A549 (cell line): Measurements from ENCODE around the gene PLAGL2. TPM values are rescaled to one million over a fixed set of nuclear protein-coding genes. Genes with fewer than 3 reads are reported as not detected.
A peak's percentile ranks its signal among the peaks of the same experiment; 100 is the strongest.

Experiments used
- ATAC-seq, 2 experiments: fragments of 200-7000 bp in 1 of 2; fragments of >200 bp in 1 of 2; cut with Nextera tagmentation in 1 of 2; cut with Tn5 transposase in 1 of 2; 3 replicates each; pipeline versions ENCODE4 v1.8.0 to v1.9.1; 2018 to 2020; ENCODE audit warnings: mild to moderate bottlenecking in 1 of 2, moderate library complexity in 1 of 2
- CTCF ChIA-PET: fragments of 300-600 bp; sonication (Branson Sonifier 250); formaldehyde crosslinking; extraction: SDS; loops from one replicate; lab custom pipeline; 2021; ENCODE audit warnings: antibody characterized with exemption, inconsistent platforms; lab: Yijun Ruan, JAX
- POLR2A ChIA-PET: fragments of 350-600 bp; formaldehyde crosslinking; extraction: SDS; loops from one replicate; lab custom pipeline; 2021; ENCODE audit warnings: antibody characterized with exemption, inconsistent platforms; lab: Yijun Ruan, JAX
- DNase-seq, 2 experiments: peaks; one replicate each; pipeline versions ENCODE4 v3.0.0 to v3.0.0-alpha.2; 2011 to 2016; ENCODE audit warnings: low read depth in 1 of 2, low spot score in 1 of 2
- FAIRE-seq: peaks from 2 replicates; lab custom pipeline; 2011; peaks lifted over from hg19 to GRCh38; lab: Jason Lieb, UNC
- H3K27ac ChIP-seq, 2 experiments: fragments of >200 bp; sonication (Bioruptor Twin); formaldehyde crosslinking; 3 replicates each; pipeline ENCODE4 v1.5.1; 2016 to 2017
- H3K4me1 ChIP-seq: fragments of >200 bp; sonication (Bioruptor Twin); formaldehyde crosslinking; 3 replicates; pipeline ENCODE4 v1.6.1; 2016
- H3K4me2 ChIP-seq: fragments of >200 bp; sonication (Bioruptor Twin); formaldehyde crosslinking; 3 replicates; pipeline ENCODE4 v1.6.1; 2016
- H3K4me3 ChIP-seq: fragments of >200 bp; sonication (Bioruptor Twin); formaldehyde crosslinking; 3 replicates; pipeline ENCODE4 v1.5.1; 2016
- H3K9me3 ChIP-seq: fragments of >200 bp; sonication (Bioruptor Twin); formaldehyde crosslinking; 3 replicates; pipeline ENCODE4 v1.6.1; 2016
- BCL3 ChIP-seq: fragments of >200 bp; sonication (Bioruptor Twin); formaldehyde crosslinking; IDR thresholded peaks from 3 replicates; pipeline ENCODE4 v1.6.1; 2016
- BHLHE40 ChIP-seq: IDR thresholded peaks from 2 replicates; pipeline ENCODE4 v1.6.1; 2012; ENCODE audit warnings: low read depth, low read length, inconsistent platforms
- CHD4 ChIP-seq: fragments of 200-600 bp; sonication (generic); IDR thresholded peaks from 2 replicates; pipeline ENCODE4 v1.6.1; 2016; ENCODE audit warnings: antibody characterized with exemption, mild to moderate bottlenecking, borderline replicate concordance
- CTCF ChIP-seq: fragments of >200 bp; sonication (Bioruptor Twin); formaldehyde crosslinking; IDR thresholded peaks from 3 replicates; pipeline ENCODE4 v1.5.1; 2016
- EP300 ChIP-seq, 2 experiments: fragments of >200 bp; sonication (Bioruptor Twin); formaldehyde crosslinking; IDR thresholded peaks; 2 replicates in 1 of 2; 3 replicates in 1 of 2; pipeline ENCODE4 v1.6.1; 2016 to 2017
- FOXS1 ChIP-seq: fragments of 250-450 bp; sonication (Bioruptor Pico); IDR thresholded peaks from 2 replicates; pipeline ENCODE4 v1.5.0; 2020; ENCODE audit warnings: mild to moderate bottlenecking, moderate library complexity
- HDAC2 ChIP-seq: fragments of 200-600 bp; sonication (generic); IDR thresholded peaks from 2 replicates; pipeline ENCODE4 v1.6.1; 2016
- HES2 ChIP-seq: fragments of >200 bp; sonication (Bioruptor Twin); formaldehyde crosslinking; IDR thresholded peaks from 2 replicates; pipeline ENCODE4 v1.6.1; 2016
- HEYL ChIP-seq: fragments of 250-450 bp; sonication (Bioruptor Pico); IDR thresholded peaks from 2 replicates; pipeline ENCODE4 v1.8.0; 2021; ENCODE audit warnings: mild to moderate bottlenecking, moderate library complexity
- HOXA7 ChIP-seq: fragments of 250-450 bp; sonication (Bioruptor Pico); IDR thresholded peaks from 2 replicates; pipeline ENCODE4 v1.5.0; 2020; ENCODE audit warnings: mild to moderate bottlenecking, moderate library complexity
- HOXB13 ChIP-seq: fragments of 250-450 bp; sonication (Bioruptor Pico); IDR thresholded peaks from 2 replicates; pipeline ENCODE4 v1.5.0; 2020; ENCODE audit warnings: low read depth, mild to moderate bottlenecking, moderate library complexity
- JUN ChIP-seq, 2 experiments: fragments of >200 bp; sonication (Bioruptor Twin); formaldehyde crosslinking; IDR thresholded peaks; 2 replicates in 1 of 2; 3 replicates in 1 of 2; pipeline ENCODE4 v1.6.1; 2016 to 2017
- JUNB ChIP-seq: fragments of >200 bp; sonication (Bioruptor Twin); formaldehyde crosslinking; IDR thresholded peaks from 2 replicates; pipeline ENCODE4 v1.6.1; 2016
- KDM1A ChIP-seq: fragments of 200-600 bp; sonication (generic); IDR thresholded peaks from 2 replicates; pipeline ENCODE4 v1.6.1; 2016; ENCODE audit warnings: low read depth, mild to moderate bottlenecking
- KDM5A ChIP-seq: fragments of 200-600 bp; sonication (generic); IDR thresholded peaks from 2 replicates; pipeline ENCODE4 v1.6.1; 2016; ENCODE audit warnings: antibody characterized with exemption, mild to moderate bottlenecking
- MAFK ChIP-seq: fragments of 450-650 bp; IDR thresholded peaks from 2 replicates; pipeline ENCODE4 v1.6.1; 2014; ENCODE audit not compliant: partially characterized antibody
- MAX ChIP-seq: IDR thresholded peaks from 2 replicates; pipeline ENCODE4 v1.6.1; 2012
- MYC ChIP-seq: IDR thresholded peaks from 2 replicates; pipeline ENCODE4 v1.6.1; 2012; ENCODE audit warnings: mild to moderate bottlenecking, inconsistent platforms, low read length, improper control_type of control experiment, borderline replicate concordance
- NFE2L2 ChIP-seq: fragments of 150-350 bp; conservative IDR thresholded peaks from 2 replicates; pipeline ENCODE4 v1.6.1; 2014; ENCODE audit warnings: low read length
- NPAS2 ChIP-seq: fragments of 250-450 bp; sonication (Bioruptor Pico); IDR thresholded peaks from 2 replicates; pipeline ENCODE4 v1.8.0; 2022; ENCODE audit warnings: mild to moderate bottlenecking, moderate library complexity, borderline replicate concordance
- PHF8 ChIP-seq: fragments of 200-600 bp; sonication (generic); IDR thresholded peaks from 2 replicates; pipeline ENCODE4 v1.6.1; 2016; ENCODE audit warnings: low read depth, mild to moderate bottlenecking, antibody characterized with exemption, moderate library complexity, borderline replicate concordance
- POLR2A ChIP-seq: IDR thresholded peaks from 2 replicates; pipeline ENCODE4 v1.6.1; 2012; ENCODE audit warnings: mild to moderate bottlenecking, low read length
- RAD21 ChIP-seq, 2 experiments: fragments of >200 bp in 1 of 2; sonication (Bioruptor Twin) in 1 of 2; formaldehyde crosslinking in 1 of 2; IDR thresholded peaks in 1 of 2; conservative IDR thresholded peaks in 1 of 2; 2 replicates in 1 of 2; 3 replicates in 1 of 2; pipeline ENCODE4 v1.6.1; 2012 to 2018; ENCODE audit warnings: inconsistent platforms in 1 of 2
- RCOR1 ChIP-seq: fragments of 150-350 bp; IDR thresholded peaks from 2 replicates; pipeline ENCODE4 v1.6.1; 2014; ENCODE audit warnings: antibody characterized with exemption, low read length, low read depth
- SMC3 ChIP-seq: fragments of >200 bp; sonication (Bioruptor Twin); formaldehyde crosslinking; IDR thresholded peaks from 3 replicates; pipeline ENCODE4 v1.6.1; 2018; ENCODE audit warnings: inconsistent platforms
- USF2 ChIP-seq: fragments of 450-650 bp; IDR thresholded peaks from 2 replicates; pipeline ENCODE4 v1.6.1; 2014; ENCODE audit warnings: antibody characterized with exemption
- ZC3H11A ChIP-seq: fragments of 450-650 bp; IDR thresholded peaks from 2 replicates; pipeline ENCODE4 v1.6.1; 2014; ENCODE audit warnings: antibody characterized with exemption, mild to moderate bottlenecking
- ZFP36 ChIP-seq: fragments of 450-650 bp; IDR thresholded peaks from 2 replicates; pipeline ENCODE4 v1.6.1; 2014; ENCODE audit warnings: borderline replicate concordance; ENCODE audit not compliant: partially characterized antibody
- WGBS: methylation state at CpG from one replicate; pipeline ENCODE4 v1.1.6; 2017; ENCODE audit errors: missing lambda C conversion rate; 5-methylcytosine and 5-hydroxymethylcytosine counted together
- polyA minus RNA-seq: library from RNA; depleted of rRNA, polyadenylated mRNA; stranded (reverse); fragments of >200 nt; gene quantifications from 2 replicates; pipeline ENCODE4 v1.2.3, GENCODE V29; 2011; rRNA and poly(A)+ RNA removed
- polyA plus RNA-seq, 4 experiments: library from polyadenylated mRNA; depleted of rRNA in 3 of 4; stranded (reverse); fragments of >200 nt; fragmentation: RNase III in 1 of 4; extraction: RNeasy Plus Mini Kit Qiagen cat#74134 plus additional on column Dnase treatment in 1 of 4; gene quantifications; 2 replicates in 3 of 4; 3 replicates in 1 of 4; pipeline ENCODE4 v1.2.3, GENCODE V29; 2011 to 2017

The PLAGL2 gene
- polyA plus RNA-seq (2011; rRNA removed) (6.1 and 12.0 TPM in 2 replicates), polyA plus RNA-seq (2017; fragmentation: RNase III; extraction: RNeasy Plus Mini Kit Qiagen cat#74134 plus additional on column Dnase treatment) (9.0 to 9.3 TPM (median 9.1 TPM) in 3 replicates), polyA minus RNA-seq (15.6 and 16.7 TPM in 2 replicates)
- polyA plus RNA-seq (2012; cell fraction: cytosol; rRNA removed): 4.3 and 6.3 TPM in 2 replicates
- polyA plus RNA-seq (2012; cell fraction: nucleus; rRNA removed): 5.3 and 7.4 TPM in 2 replicates

GRCh38 chr20:32207626-32208498 is at the start of gene PLAGL2, which contains the start of gene POFUT1:
PLAGL2 (minus strand) TSS chr20:32207743; CDS start chr20:32202178, 5,565 bp downstream.
POFUT1 (plus strand) TSS chr20:32207880; CDS start chr20:32207942, 62 bp downstream.
- 0 out of 2 replicates have a peak, but pooled peaks have one; percentile 68 for TF ChIP-seq CHD4
- no peak for TF ChIP-seq ZFP36
- 0 out of 5 replicates have a peak, but pooled peaks of 1 of the 2 experiments have one; percentile 18 for TF ChIP-seq RAD21 (conservative IDR thresholded peaks at IDR 0.05 in 1 of 2, IDR thresholded peaks at IDR 0.05 in 1 of 2)
- no peak for TF ChIP-seq ZC3H11A
- peak; percentile 93 for TF ChIP-seq HDAC2
- peak; percentile 78 for TF ChIP-seq MYC
- peak; percentile 75 to 94 for TF ChIP-seq JUN (IDR thresholded peaks at IDR 0.05)
- TF ChIP-seq CTCF: 0 out of 3 replicates have a peak, but pooled peaks have one; percentile 20
- TF ChIP-seq KDM5A: no peak
- TF ChIP-seq NPAS2: no peak
- peak; percentile 93 for TF ChIP-seq KDM1A
- peak; percentile 84; the same call in 2 of the 3 replicates for TF ChIP-seq BCL3
- peak; percentile 37; the same call in 1 of the 3 replicates for TF ChIP-seq SMC3
- no peak for TF ChIP-seq HES2
- peak; percentile 84 for TF ChIP-seq POLR2A
- TF ChIP-seq MAX: peak; percentile 27
- TF ChIP-seq PHF8: peak; percentile 94
- TF ChIP-seq USF2: no peak
- peak; percentile 78 for TF ChIP-seq MAFK
- TF ChIP-seq JUNB: no peak
- Histone ChIP-seq H3K4me3 (peak within 1 kb of the TSS; percentile 92), H3K9me3 (no peaks in the 10 kb centered on the region), H3K4me1 (peaks cover 30% of the 10 kb centered on the region), H3K4me2 (peak within 1 kb of the TSS; percentile 88), H3K27ac (peak within 1 kb of the TSS; percentile 98 to 100)
- peak; percentile 85 to 96 for DNase-seq
- ChIA-PET POLR2A (interaction anchor here (0.6 kb wide), 1 partner anchor 217 kb away, joined by 3 read pairs; no protein-coding TSS in a partner anchor), CTCF (interaction anchor here (1.0 kb wide), 1 partner anchor 249 kb away, joined by 4 read pairs; no protein-coding TSS in a partner anchor)
- peak; percentile 94 to 99 for ATAC-seq
- 1% methylated on average over 15 of the region's 74 CpGs for WGBS
- FAIRE-seq: no peak

GRCh38 chr20:32252189-32252588 is 44.6 kb upstream of the PLAGL2 start:
- Histone ChIP-seq H3K4me3 (no peak overlapping the region), H3K4me2 (no peak overlapping the region), H3K4me1 (peaks cover 23% of the 10 kb centered on the region), H3K27ac (no peak overlapping the region), H3K9me3 (no peaks in the 10 kb centered on the region)
- no peak for FAIRE-seq
- TF ChIP-seq KDM5A (no peak), CHD4 (no peak), EP300 (IDR thresholded peaks at IDR 0.05) (no peak), BHLHE40 (no peak), RCOR1 (no peak), HOXA7 (CRISPR knock-in tag) (no peak), NFE2L2 (no peak), HEYL (CRISPR knock-in tag) (no peak), HOXB13 (CRISPR knock-in tag) (no peak), HDAC2 (no peak), RAD21 (conservative IDR thresholded peaks at IDR 0.05 in 1 of 2, IDR thresholded peaks at IDR 0.05 in 1 of 2) (no peak), FOXS1 (CRISPR knock-in tag) (no peak), PHF8 (no peak)
- ChIA-PET CTCF (no interaction called here), POLR2A (no interaction called here)
- 88% methylated on average over 6 of the region's 6 CpGs for WGBS
- no peak for DNase-seq
- ATAC-seq: no peak
